HCT116 (cell line): ENCODE measurements around the gene FMO2. TPM values are rescaled to one million over a fixed set of nuclear protein-coding genes. Genes with fewer than 3 reads are reported as not detected.

ENCODE experiments used
- ATAC-seq: fragments of 200-7000 bp; cut with Tn5 transposase; 2 replicates; pipeline ENCODE4 v1.9.1; 2020; ENCODE audit warnings: mild to moderate bottlenecking, moderate library complexity
- BruUV-seq: library from RNA; stranded (reverse); fragments of 400-500 nt; replicated peaks from 2 replicates; lab custom pipeline; 2021; lab: Mats Ljungman, UMichigan
- CTCF ChIA-PET: fragments of 300-600 bp; sonication (Branson Sonifier 250); formaldehyde crosslinking; loops from one replicate; lab custom pipeline; 2021; ENCODE audit warnings: antibody characterized with exemption; lab: Charles Lee
- POLR2A ChIA-PET: fragments of 300-600, 350-600 bp; sonication (Branson Sonifier 250); formaldehyde crosslinking; loops from one replicate; lab custom pipeline; 2021; ENCODE audit warnings: antibody characterized with exemption; lab: Charles Lee
- RAD21 ChIA-PET, 2 experiments: fragments of 300-600 bp; sonication (Branson Sonifier 250); formaldehyde crosslinking; loops; one replicate each; lab custom pipeline; 2023; ENCODE audit warnings: low total read pairs in 2 of 2; ENCODE audit not compliant: uncharacterized antibody in 2 of 2, unreplicated experiment in 2 of 2, low non-redundant PET in 1 of 2; lab: Charles Lee
- DNase-seq: peaks from one replicate; pipeline ENCODE4 v3.0.0-alpha.2; 2010; ENCODE audit warnings: low read depth, low spot score
- H2AFZ ChIP-seq: fragments of 200-600 bp; shearing (Covaris generic), sonication (generic); 2 replicates; pipeline ENCODE4 v1.6.1; 2017; ENCODE audit warnings: low read depth, mixed run types, mixed read lengths, antibody characterized with exemption, low read length; ENCODE audit not compliant: poor library complexity, severe bottlenecking
- H3K27ac ChIP-seq: 2 replicates; pipeline ENCODE4 v1.5.1; 2012; ENCODE audit warnings: low read depth, low read length
- H3K27me3 ChIP-seq: fragments of 200-600 bp; sonication (generic); 2 replicates; pipeline ENCODE4 v1.6.1; 2016; ENCODE audit warnings: mixed run types, low read length, mixed read lengths; ENCODE audit not compliant: insufficient read depth
- H3K36me3 ChIP-seq, 2 experiments: fragments of 200-500 bp in 1 of 2; fragments of 200-600 bp in 1 of 2; sonication (Bioruptor generic) in 1 of 2; sonication (generic) in 1 of 2; 2 replicates each; pipeline versions ENCODE4 v1.5.1 to v1.6.1; 2014 to 2016; ENCODE audit warnings: low read length in 2 of 2, inconsistent platforms in 1 of 2, mixed read lengths in 1 of 2, mixed run types in 1 of 2; ENCODE audit not compliant: insufficient read depth in 2 of 2, control insufficient read depth in 1 of 2
- H3K4me1 ChIP-seq, 2 experiments: fragments of 200-600 bp in 1 of 2; sonication (generic) in 1 of 2; 2 replicates each; pipeline versions ENCODE4 v1.5.1 to v1.6.1; 2012 to 2017; ENCODE audit warnings: low read length in 2 of 2, inconsistent platforms in 1 of 2, mild to moderate bottlenecking in 1 of 2, mixed read lengths in 1 of 2, mixed run types in 1 of 2, moderate library complexity in 1 of 2; ENCODE audit not compliant: insufficient read depth in 2 of 2, control insufficient read depth in 1 of 2
- H3K4me2 ChIP-seq: fragments of 200-600 bp; sonication (generic); 2 replicates; pipeline ENCODE4 v1.6.1; 2017; ENCODE audit warnings: mixed run types, low read length, mixed read lengths
- H3K4me3 ChIP-seq, 2 experiments: fragments of 200-600 bp in 1 of 2; sonication (generic) in 1 of 2; replicated peaks in 1 of 2; 2 replicates each; pipeline ENCODE4 v1.5.1; 2011 to 2016; ENCODE audit warnings: low read length in 2 of 2, control low read depth in 1 of 2, low read depth in 1 of 2, mild to moderate bottlenecking in 1 of 2, mixed read lengths in 1 of 2, mixed run types in 1 of 2
- H3K79me2 ChIP-seq: fragments of 200-600 bp; sonication (generic); 2 replicates; pipeline ENCODE4 v1.6.1; 2017; ENCODE audit warnings: mild to moderate bottlenecking, mixed run types, low read length, moderate library complexity, mixed read lengths; ENCODE audit not compliant: insufficient read depth
- H3K9ac ChIP-seq: fragments of 200-600 bp; sonication (generic); 2 replicates; pipeline ENCODE4 v1.6.1; 2016; ENCODE audit warnings: low read length, mixed read lengths
- H3K9me2 ChIP-seq: fragments of 200-600 bp; sonication (generic), shearing (Covaris generic); 2 replicates; pipeline ENCODE4 v1.6.1; 2017; ENCODE audit warnings: mixed run types, mild to moderate bottlenecking, moderate library complexity; ENCODE audit not compliant: insufficient read depth
- H3K9me3 ChIP-seq, 2 experiments: fragments of 200-500 bp in 1 of 2; fragments of 200-600 bp in 1 of 2; sonication (Bioruptor generic) in 1 of 2; sonication (generic) in 1 of 2; 2 replicates each; pipeline ENCODE4 v1.6.1; 2014 to 2017; ENCODE audit warnings: low read length in 2 of 2, mixed read lengths in 2 of 2, inconsistent platforms in 1 of 2, low read depth in 1 of 2, mild to moderate bottlenecking in 1 of 2, mixed run types in 1 of 2, moderate library complexity in 1 of 2; ENCODE audit not compliant: control insufficient read depth in 1 of 2, insufficient read depth in 1 of 2
- H4K20me1 ChIP-seq: fragments of 200-600 bp; sonication (generic), shearing (Covaris generic); 2 replicates; pipeline ENCODE4 v1.6.1; 2017; ENCODE audit warnings: mixed run types, mild to moderate bottlenecking, moderate library complexity; ENCODE audit not compliant: insufficient read depth
- CBX3 ChIP-seq: IDR thresholded peaks from 2 replicates; pipeline ENCODE4 v1.6.1; 2012; ENCODE audit warnings: low read depth
- CEBPB ChIP-seq: IDR thresholded peaks from 2 replicates; pipeline ENCODE4 v1.6.1; 2012; ENCODE audit warnings: low read depth
- EGR1 ChIP-seq: IDR thresholded peaks from 2 replicates; pipeline ENCODE4 v1.6.1; 2012; ENCODE audit warnings: low read depth
- ELF1 ChIP-seq: IDR thresholded peaks from 2 replicates; pipeline ENCODE4 v1.6.1; 2012; ENCODE audit warnings: low read depth, borderline replicate concordance
- EZH2 ChIP-seq: fragments of 200-600 bp; sonication (generic); IDR thresholded peaks from 2 replicates; pipeline ENCODE4 v1.6.1; 2017; ENCODE audit warnings: antibody characterized with exemption, mixed run types
- EZH2phosphoT487 ChIP-seq: fragments of 200-600 bp; IDR thresholded peaks from 2 replicates; pipeline ENCODE4 v1.6.1; 2018; ENCODE audit warnings: antibody characterized with exemption, borderline replicate concordance
- FOSL1 ChIP-seq: IDR thresholded peaks from 2 replicates; pipeline ENCODE4 v1.6.1; 2012; ENCODE audit warnings: low read depth
- JUND ChIP-seq: IDR thresholded peaks from 2 replicates; pipeline ENCODE4 v1.6.1; 2012
- POLR2A ChIP-seq: IDR thresholded peaks from 2 replicates; pipeline ENCODE4 v1.7.0; 2011; ENCODE audit warnings: borderline replicate concordance; ENCODE audit not compliant: insufficient read depth, insufficient read length; ENCODE audit errors: extremely low read depth
- RAD21 ChIP-seq: IDR thresholded peaks from 2 replicates; pipeline ENCODE4 v1.6.1; 2012; ENCODE audit warnings: low read depth, mild to moderate bottlenecking
- SIN3A ChIP-seq: IDR thresholded peaks from 2 replicates; pipeline ENCODE4 v1.6.1; 2012; ENCODE audit warnings: low read depth
- SP1 ChIP-seq: IDR thresholded peaks from 2 replicates; pipeline ENCODE4 v1.6.1; 2012; ENCODE audit warnings: low read depth
- SRF ChIP-seq: IDR thresholded peaks from 2 replicates; pipeline ENCODE4 v1.6.1; 2012; ENCODE audit warnings: low read depth
- TCF7L2 ChIP-seq: IDR thresholded peaks from 2 replicates; pipeline ENCODE4 v1.7.0; 2011; ENCODE audit warnings: borderline replicate concordance, inconsistent platforms; ENCODE audit not compliant: insufficient read depth, insufficient read length; ENCODE audit errors: extremely low read depth
- YY1 ChIP-seq: IDR thresholded peaks from 2 replicates; pipeline ENCODE4 v1.6.1; 2011; ENCODE audit warnings: low read length, low read depth, moderate library complexity, mild to moderate bottlenecking; ENCODE audit not compliant: insufficient replicate concordance; ENCODE audit errors: extremely low read depth
- ZNF274 ChIP-seq: fragments of 200-500 bp; sonication (Bioruptor generic); IDR thresholded peaks from 2 replicates; pipeline ENCODE4 v1.6.1; 2014; ENCODE audit warnings: mild to moderate bottlenecking, low read depth, low read length, inconsistent platforms
- intact Hi-C: fragments of 100-400 bp; cut with micrococcal nuclease; formaldehyde crosslinking; loops from 2 replicates; pipeline ENCODE4 v1.10.0; 2022
- total RNA-seq: library from RNA; stranded (reverse); gene quantifications from one replicate; pipeline ENCODE4 v1.2.1, GENCODE V29; 2021; ENCODE audit not compliant: unreplicated experiment
- TF ChIP-seq, protein P1 (sequence below): IDR thresholded peaks from 2 replicates; pipeline ENCODE4 v1.6.1; 2012
- TF ChIP-seq, protein P2 (sequence below), 3 experiments: fragments of 200-600 bp in 1 of 3; sonication (generic) in 1 of 3; IDR thresholded peaks in 2 of 3; conservative IDR thresholded peaks in 1 of 3; 2 replicates each; pipeline ENCODE4 v1.5.1; 2012 to 2017; ENCODE audit warnings: low read depth in 2 of 3, low read length in 2 of 3, antibody characterized with exemption in 1 of 3, borderline replicate concordance in 1 of 3, control low read depth in 1 of 3, mild to moderate bottlenecking in 1 of 3, mixed read lengths in 1 of 3, mixed run types in 1 of 3, moderate library complexity in 1 of 3; ENCODE audit not compliant: insufficient read depth in 1 of 3
- TF ChIP-seq, protein P3 (sequence below): IDR thresholded peaks from 2 replicates; pipeline ENCODE4 v1.6.1; 2012
- TF ChIP-seq, protein P4 (sequence below): IDR thresholded peaks from 2 replicates; pipeline ENCODE4 v1.6.1; 2012; ENCODE audit warnings: low read depth

Gene FMO2
- total RNA-seq, 1 experiment from 2014 or later, result 0.30 TPM

DNA sequence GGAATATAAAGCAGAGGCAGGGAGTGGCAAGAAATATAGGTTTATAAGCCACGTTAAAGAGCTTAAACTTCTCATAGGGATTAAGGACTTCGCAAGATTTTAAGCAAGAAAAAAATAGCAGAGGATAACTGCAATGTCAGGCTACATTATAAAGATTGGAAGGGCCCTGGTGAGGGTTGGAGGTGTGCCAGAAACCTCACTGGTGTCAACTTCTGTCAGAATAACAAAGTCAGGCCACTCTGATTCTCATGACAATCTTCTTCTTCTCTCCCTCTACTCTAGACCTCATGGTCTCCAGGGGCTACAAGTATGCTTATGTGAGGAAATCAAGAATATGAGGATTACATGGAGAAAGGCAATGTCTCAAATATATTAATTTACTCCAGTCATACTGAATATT is 32.6 kb upstream of the FMO2 start:
- Histone ChIP-seq H3K9me3 (no peaks in the 10 kb centered on the region), H3K79me2 (no peaks in the 10 kb centered on the region), H3K4me3 (no peak overlapping the region), H3K27me3 (no peaks in the 10 kb centered on the region), H2AFZ (no peak overlapping the region), H3K36me3 (no peaks in the 10 kb centered on the region), H3K9ac (no peak overlapping the region), H3K27ac (no peak overlapping the region), H3K4me1 (no peaks in the 10 kb centered on the region), H3K4me2 (no peak overlapping the region), H3K9me2 (no peaks in the 10 kb centered on the region), H4K20me1 (no peaks in the 10 kb centered on the region)
- intact Hi-C loops, result no loop called here
- ChIA-PET RAD21 (no interaction called here), CTCF (no interaction called here), POLR2A (no interaction called here)
- DNase-seq (no peak), ATAC-seq (no peak)
- no TSS peak for BruUV-seq
- TF ChIP-seq, protein P1, sequence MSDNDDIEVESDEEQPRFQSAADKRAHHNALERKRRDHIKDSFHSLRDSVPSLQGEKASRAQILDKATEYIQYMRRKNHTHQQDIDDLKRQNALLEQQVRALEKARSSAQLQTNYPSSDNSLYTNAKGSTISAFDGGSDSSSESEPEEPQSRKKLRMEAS, result no peak
- TF ChIP-seq POLR2A (no peak), EGR1 (no peak), JUND (no peak), ELF1 (no peak), TCF7L2 (no peak), EZH2 (no peak), RAD21 (no peak), EZH2phosphoT487 (no peak), FOSL1 (no peak), CEBPB (no peak), ZNF274 (no peak), SP1 (no peak), CBX3 (no peak), SRF (no peak), SIN3A (no peak), YY1 (no peak)
- TF ChIP-seq, protein P2, sequence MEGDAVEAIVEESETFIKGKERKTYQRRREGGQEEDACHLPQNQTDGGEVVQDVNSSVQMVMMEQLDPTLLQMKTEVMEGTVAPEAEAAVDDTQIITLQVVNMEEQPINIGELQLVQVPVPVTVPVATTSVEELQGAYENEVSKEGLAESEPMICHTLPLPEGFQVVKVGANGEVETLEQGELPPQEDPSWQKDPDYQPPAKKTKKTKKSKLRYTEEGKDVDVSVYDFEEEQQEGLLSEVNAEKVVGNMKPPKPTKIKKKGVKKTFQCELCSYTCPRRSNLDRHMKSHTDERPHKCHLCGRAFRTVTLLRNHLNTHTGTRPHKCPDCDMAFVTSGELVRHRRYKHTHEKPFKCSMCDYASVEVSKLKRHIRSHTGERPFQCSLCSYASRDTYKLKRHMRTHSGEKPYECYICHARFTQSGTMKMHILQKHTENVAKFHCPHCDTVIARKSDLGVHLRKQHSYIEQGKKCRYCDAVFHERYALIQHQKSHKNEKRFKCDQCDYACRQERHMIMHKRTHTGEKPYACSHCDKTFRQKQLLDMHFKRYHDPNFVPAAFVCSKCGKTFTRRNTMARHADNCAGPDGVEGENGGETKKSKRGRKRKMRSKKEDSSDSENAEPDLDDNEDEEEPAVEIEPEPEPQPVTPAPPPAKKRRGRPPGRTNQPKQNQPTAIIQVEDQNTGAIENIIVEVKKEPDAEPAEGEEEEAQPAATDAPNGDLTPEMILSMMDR (IDR thresholded peaks at IDR 0.05 in 2 of 3, conservative IDR thresholded peaks at IDR 0.05 in 1 of 3; ENCODE audit: borderline replicate concordance in 1 of 3, insufficient read depth in 1 of 3, low read depth in 2 of 3, low read length in 2 of 3), result no peak
- TF ChIP-seq, protein P3, sequence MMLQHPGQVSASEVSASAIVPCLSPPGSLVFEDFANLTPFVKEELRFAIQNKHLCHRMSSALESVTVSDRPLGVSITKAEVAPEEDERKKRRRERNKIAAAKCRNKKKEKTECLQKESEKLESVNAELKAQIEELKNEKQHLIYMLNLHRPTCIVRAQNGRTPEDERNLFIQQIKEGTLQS, result no peak
- TF ChIP-seq, protein P4, sequence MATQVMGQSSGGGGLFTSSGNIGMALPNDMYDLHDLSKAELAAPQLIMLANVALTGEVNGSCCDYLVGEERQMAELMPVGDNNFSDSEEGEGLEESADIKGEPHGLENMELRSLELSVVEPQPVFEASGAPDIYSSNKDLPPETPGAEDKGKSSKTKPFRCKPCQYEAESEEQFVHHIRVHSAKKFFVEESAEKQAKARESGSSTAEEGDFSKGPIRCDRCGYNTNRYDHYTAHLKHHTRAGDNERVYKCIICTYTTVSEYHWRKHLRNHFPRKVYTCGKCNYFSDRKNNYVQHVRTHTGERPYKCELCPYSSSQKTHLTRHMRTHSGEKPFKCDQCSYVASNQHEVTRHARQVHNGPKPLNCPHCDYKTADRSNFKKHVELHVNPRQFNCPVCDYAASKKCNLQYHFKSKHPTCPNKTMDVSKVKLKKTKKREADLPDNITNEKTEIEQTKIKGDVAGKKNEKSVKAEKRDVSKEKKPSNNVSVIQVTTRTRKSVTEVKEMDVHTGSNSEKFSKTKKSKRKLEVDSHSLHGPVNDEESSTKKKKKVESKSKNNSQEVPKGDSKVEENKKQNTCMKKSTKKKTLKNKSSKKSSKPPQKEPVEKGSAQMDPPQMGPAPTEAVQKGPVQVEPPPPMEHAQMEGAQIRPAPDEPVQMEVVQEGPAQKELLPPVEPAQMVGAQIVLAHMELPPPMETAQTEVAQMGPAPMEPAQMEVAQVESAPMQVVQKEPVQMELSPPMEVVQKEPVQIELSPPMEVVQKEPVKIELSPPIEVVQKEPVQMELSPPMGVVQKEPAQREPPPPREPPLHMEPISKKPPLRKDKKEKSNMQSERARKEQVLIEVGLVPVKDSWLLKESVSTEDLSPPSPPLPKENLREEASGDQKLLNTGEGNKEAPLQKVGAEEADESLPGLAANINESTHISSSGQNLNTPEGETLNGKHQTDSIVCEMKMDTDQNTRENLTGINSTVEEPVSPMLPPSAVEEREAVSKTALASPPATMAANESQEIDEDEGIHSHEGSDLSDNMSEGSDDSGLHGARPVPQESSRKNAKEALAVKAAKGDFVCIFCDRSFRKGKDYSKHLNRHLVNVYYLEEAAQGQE, result no peak
